Measurements from ENCODE around the gene MAGI2. TPM values are rescaled to one million over a fixed set of nuclear protein-coding genes. Genes with fewer than 3 reads are reported as not detected.

MAGI2 gene
- total RNA-seq, 1 donor from 2014 or later, result 10.7 TPM

DNA sequence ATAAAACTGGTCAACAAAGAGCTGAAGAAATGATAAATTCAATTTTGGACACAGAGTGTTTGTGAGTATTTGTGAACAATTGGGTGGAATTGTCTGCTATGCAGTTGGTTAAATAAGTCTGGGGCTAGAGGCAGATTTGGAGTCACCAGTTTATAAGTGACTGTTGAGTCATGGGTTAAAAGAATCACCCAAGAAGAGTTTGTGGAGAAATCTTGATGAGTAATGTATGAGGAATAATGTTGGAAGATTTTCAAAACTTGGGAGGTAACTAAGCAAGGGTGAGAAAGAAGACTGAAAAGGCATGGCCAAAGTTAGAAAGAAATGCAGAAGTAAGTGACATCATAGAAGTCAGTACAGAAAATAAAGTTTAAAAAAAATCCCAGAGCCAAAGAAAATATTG is 750.7 kb downstream of the MAGI2 start:
- no peak overlapping the region for H3K4me3 Mint-ChIP-seq (ENCODE audit: unreplicated experiment)

DNA sequence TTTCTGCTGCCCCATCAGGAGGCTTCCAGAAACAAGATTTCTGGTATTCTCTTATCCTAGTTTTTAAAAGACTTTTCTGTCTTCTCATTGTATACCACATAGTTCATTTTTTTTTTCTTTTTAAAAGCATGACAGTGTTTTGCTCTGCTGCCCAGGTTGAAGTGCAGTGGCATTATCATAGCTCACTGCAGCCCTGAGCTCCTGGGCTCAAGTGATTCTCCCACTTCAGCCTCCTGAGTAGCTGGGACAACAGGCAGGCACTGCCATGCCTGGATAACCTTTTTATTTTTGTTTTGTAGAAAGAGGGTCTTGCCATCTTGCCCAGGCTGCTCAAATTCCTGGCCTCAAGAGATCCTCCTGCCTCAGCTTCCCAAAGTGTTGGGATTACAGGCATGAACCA is 757.6 kb downstream of the MAGI2 start:
- TF ChIP-seq, protein P1, sequence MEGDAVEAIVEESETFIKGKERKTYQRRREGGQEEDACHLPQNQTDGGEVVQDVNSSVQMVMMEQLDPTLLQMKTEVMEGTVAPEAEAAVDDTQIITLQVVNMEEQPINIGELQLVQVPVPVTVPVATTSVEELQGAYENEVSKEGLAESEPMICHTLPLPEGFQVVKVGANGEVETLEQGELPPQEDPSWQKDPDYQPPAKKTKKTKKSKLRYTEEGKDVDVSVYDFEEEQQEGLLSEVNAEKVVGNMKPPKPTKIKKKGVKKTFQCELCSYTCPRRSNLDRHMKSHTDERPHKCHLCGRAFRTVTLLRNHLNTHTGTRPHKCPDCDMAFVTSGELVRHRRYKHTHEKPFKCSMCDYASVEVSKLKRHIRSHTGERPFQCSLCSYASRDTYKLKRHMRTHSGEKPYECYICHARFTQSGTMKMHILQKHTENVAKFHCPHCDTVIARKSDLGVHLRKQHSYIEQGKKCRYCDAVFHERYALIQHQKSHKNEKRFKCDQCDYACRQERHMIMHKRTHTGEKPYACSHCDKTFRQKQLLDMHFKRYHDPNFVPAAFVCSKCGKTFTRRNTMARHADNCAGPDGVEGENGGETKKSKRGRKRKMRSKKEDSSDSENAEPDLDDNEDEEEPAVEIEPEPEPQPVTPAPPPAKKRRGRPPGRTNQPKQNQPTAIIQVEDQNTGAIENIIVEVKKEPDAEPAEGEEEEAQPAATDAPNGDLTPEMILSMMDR (IDR thresholded peaks at IDR 0.05), result no peak
- H3K4me3 Mint-ChIP-seq (ENCODE audit: unreplicated experiment), result no peak overlapping the region
- H3K9me3 Mint-ChIP-seq (ENCODE audit: unreplicated experiment), result no peaks in the 10 kb centered on the region
- H3K36me3 Mint-ChIP-seq (ENCODE audit: unreplicated experiment), result no peaks in the 10 kb centered on the region
- DNase-seq (ENCODE audit: extremely low spot score, unreplicated experiment), result no peak
- no peak overlapping the region for H3K27ac Mint-ChIP-seq (ENCODE audit: unreplicated experiment)
- H3K27me3 Mint-ChIP-seq (ENCODE audit: unreplicated experiment), result no peaks in the 10 kb centered on the region
- H3K4me1 Mint-ChIP-seq (ENCODE audit: unreplicated experiment), result no peaks in the 10 kb centered on the region

More for the DNA sequence above, 750.7 kb downstream of the MAGI2 start:
- Mint-ChIP-seq H3K4me1 (ENCODE audit: unreplicated experiment) (peaks cover 11% of the 10 kb centered on the region), H3K27me3 (ENCODE audit: unreplicated experiment) (no peaks in the 10 kb centered on the region), H3K9me3 (ENCODE audit: unreplicated experiment) (peaks cover 5% of the 10 kb centered on the region), H3K27ac (ENCODE audit: unreplicated experiment) (peak overlapping the region; percentile 12), H3K36me3 (ENCODE audit: unreplicated experiment) (no peaks in the 10 kb centered on the region)
- TF ChIP-seq, protein P1 (IDR thresholded peaks at IDR 0.05), result no peak
- DNase-seq (ENCODE audit: extremely low spot score, unreplicated experiment), result no peak

DNA sequence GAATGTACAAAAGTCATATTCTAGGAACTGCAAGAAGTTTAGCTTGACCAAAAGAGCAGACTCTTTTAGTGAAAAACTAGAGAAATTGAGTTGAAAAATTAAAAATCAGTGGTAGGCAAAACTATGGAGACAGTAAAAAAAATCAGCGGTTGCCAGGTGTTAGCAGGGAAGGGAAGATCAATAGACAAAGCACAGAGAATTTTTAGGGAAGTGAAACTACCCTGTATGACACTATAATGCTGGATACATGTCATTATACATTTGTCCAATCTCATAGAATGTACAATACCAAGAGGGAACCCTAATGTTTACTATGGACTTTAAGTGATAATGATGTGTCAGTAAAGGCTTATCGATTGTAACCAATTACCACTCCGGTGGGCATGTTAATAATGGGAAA is 761.9 kb downstream of the MAGI2 start:
- Mint-ChIP-seq H3K4me3 (ENCODE audit: unreplicated experiment) (no peak overlapping the region), H3K36me3 (ENCODE audit: unreplicated experiment) (no peaks in the 10 kb centered on the region), H3K4me1 (ENCODE audit: unreplicated experiment) (no peaks in the 10 kb centered on the region), H3K9me3 (ENCODE audit: unreplicated experiment) (no peaks in the 10 kb centered on the region), H3K27ac (ENCODE audit: unreplicated experiment) (no peak overlapping the region), H3K27me3 (ENCODE audit: unreplicated experiment) (no peaks in the 10 kb centered on the region)
- no peak for DNase-seq (ENCODE audit: extremely low spot score, unreplicated experiment)
- TF ChIP-seq, protein P1 (IDR thresholded peaks at IDR 0.05), result no peak

DNA sequence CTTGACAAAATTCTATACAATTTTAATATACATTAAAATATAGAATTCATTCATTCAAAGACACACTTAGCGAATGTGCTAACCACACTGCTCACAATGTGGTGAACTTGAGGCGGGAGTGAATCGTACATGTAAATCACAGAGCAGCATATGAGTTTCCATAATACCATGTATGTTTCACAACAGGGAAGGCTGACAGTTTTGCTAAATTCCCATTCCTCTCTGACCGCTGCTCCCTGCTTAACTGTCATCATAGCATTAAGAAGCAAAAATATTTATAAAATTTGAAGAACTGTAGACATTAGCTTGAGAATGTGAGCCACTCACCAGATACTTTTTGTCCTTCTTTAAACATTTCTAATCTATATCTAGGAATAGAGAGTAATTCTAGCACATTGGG is 763.3 kb downstream of the MAGI2 start:
- H3K36me3 Mint-ChIP-seq (ENCODE audit: unreplicated experiment), result no peaks in the 10 kb centered on the region
- H3K4me1 Mint-ChIP-seq (ENCODE audit: unreplicated experiment), result no peaks in the 10 kb centered on the region
- H3K27me3 Mint-ChIP-seq (ENCODE audit: unreplicated experiment), result no peaks in the 10 kb centered on the region
- H3K27ac Mint-ChIP-seq (ENCODE audit: unreplicated experiment), result no peak overlapping the region
- no peak overlapping the region for H3K4me3 Mint-ChIP-seq (ENCODE audit: unreplicated experiment)
- TF ChIP-seq, protein P1 (IDR thresholded peaks at IDR 0.05), result no peak
- H3K9me3 Mint-ChIP-seq (ENCODE audit: unreplicated experiment), result no peaks in the 10 kb centered on the region
- no peak for DNase-seq (ENCODE audit: extremely low spot score, unreplicated experiment)

DNA sequence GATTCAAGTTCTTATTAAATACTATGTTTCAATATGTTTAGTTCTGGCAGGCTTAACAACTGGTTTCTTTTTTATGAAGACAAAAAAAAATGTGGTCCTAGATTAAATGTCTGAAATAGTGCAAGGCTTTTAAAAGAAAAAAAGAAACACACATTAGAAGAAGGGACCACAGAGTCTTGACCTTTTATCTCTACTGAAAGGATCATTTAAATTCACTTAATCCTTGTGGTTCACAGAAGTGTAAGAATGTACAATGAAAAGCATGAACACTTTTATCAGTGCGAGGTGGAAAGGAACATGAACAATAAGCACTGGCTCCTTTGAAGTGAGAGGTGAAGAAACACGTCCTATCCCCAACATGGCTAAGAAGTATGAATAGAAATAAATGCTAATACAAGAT is 765.1 kb downstream of the MAGI2 start:
- H3K4me3 Mint-ChIP-seq (ENCODE audit: unreplicated experiment), result no peak overlapping the region
- no peaks in the 10 kb centered on the region for H3K9me3 Mint-ChIP-seq (ENCODE audit: unreplicated experiment)
- no peaks in the 10 kb centered on the region for H3K4me1 Mint-ChIP-seq (ENCODE audit: unreplicated experiment)
- no peak for DNase-seq (ENCODE audit: extremely low spot score, unreplicated experiment)
- no peaks in the 10 kb centered on the region for H3K27me3 Mint-ChIP-seq (ENCODE audit: unreplicated experiment)
- no peak overlapping the region for H3K27ac Mint-ChIP-seq (ENCODE audit: unreplicated experiment)
- TF ChIP-seq, protein P1 (IDR thresholded peaks at IDR 0.05), result no peak
- no peaks in the 10 kb centered on the region for H3K36me3 Mint-ChIP-seq (ENCODE audit: unreplicated experiment)

All from osteocyte (in vitro differentiated cells).